T-cell (primary cell): ENCODE results near the gene CXCR4. TPM values are rescaled to one million over a fixed set of nuclear protein-coding genes. Genes with fewer than 3 reads are reported as not detected.
A peak's percentile ranks its signal among the peaks of the same experiment; 100 is the strongest.

Source experiments
- ATAC-seq, 4 experiments: fragments of 200-7000 bp in 3 of 4; fragments of 150-1000 bp in 1 of 4; cut with Tn5 transposase; replicated peaks in 1 of 4; 1 replicate in 3 of 4; 2 replicates in 1 of 4; pipeline ENCODE4 v1.10.0; 2021; ENCODE audit warnings: moderate library complexity in 3 of 4, mild to moderate bottlenecking in 2 of 4, moderate number of reproducible peaks in 1 of 4
- CTCF ChIA-PET, 2 donors: fragments of 300-600 bp; sonication (Branson Sonifier 250); formaldehyde crosslinking; loops; one replicate each; lab custom pipeline; 2022; ENCODE audit warnings: antibody characterized with exemption in 2 of 2; lab: Charles Lee
- POLR2A ChIA-PET, 2 donors: fragments of 300-600 bp; sonication (Branson Sonifier 250); formaldehyde crosslinking; loops; one replicate each; lab custom pipeline; 2022; ENCODE audit warnings: antibody characterized with exemption in 2 of 2; lab: Charles Lee
- DNase-seq, 35 experiments: peaks; one replicate each; pipeline versions ENCODE4 v3.0.0 to v3.0.0-alpha.2; 2013 to 2023
- H3K27ac ChIP-seq: one replicate; pipeline ENCODE4 v1.5.1; 2013; ENCODE audit warnings: low read length
- H3K27me3 ChIP-seq, 2 experiments: replicated peaks in 1 of 2; 1 replicate in 1 of 2; 2 replicates in 1 of 2; pipeline versions ENCODE4 v1.6.1 to v1.7.0; 2013; ENCODE audit warnings: low read length in 1 of 2, mixed read lengths in 1 of 2; ENCODE audit not compliant: control insufficient read depth in 2 of 2, insufficient read depth in 2 of 2; ENCODE audit errors: extremely low read depth in 1 of 2
- H3K36me3 ChIP-seq, 2 donors: 1 replicate in 1 of 2; 2 replicates in 1 of 2; pipeline versions ENCODE4 v1.6.1 to v1.7.0; 2013; ENCODE audit warnings: low read length in 1 of 2; ENCODE audit not compliant: control insufficient read depth in 2 of 2, insufficient read depth in 1 of 2; ENCODE audit errors: extremely low read depth in 1 of 2
- H3K4me1 ChIP-seq, 2 experiments: 1 replicate in 1 of 2; 2 replicates in 1 of 2; pipeline versions ENCODE4 v1.6.1 to v1.7.0; 2013; ENCODE audit warnings: low read length in 2 of 2, mixed read lengths in 1 of 2; ENCODE audit not compliant: insufficient read depth in 2 of 2, control insufficient read depth in 1 of 2; ENCODE audit errors: extremely low read depth in 1 of 2
- H3K4me3 ChIP-seq, 2 donors: 1 replicate in 1 of 2; 2 replicates in 1 of 2; pipeline versions ENCODE4 v1.5.1 to v1.7.0; 2013; ENCODE audit warnings: mild to moderate bottlenecking in 2 of 2, low read length in 1 of 2, moderate library complexity in 1 of 2; ENCODE audit not compliant: control insufficient read depth in 1 of 2; ENCODE audit errors: extremely low read depth in 1 of 2
- H3K9me3 ChIP-seq: 2 replicates; pipeline ENCODE4 v1.7.0; 2013
- H3K27ac Mint-ChIP-seq, 2 donors: one replicate each; pipeline ENCODE4 v1.8.0; 2020 to 2021; ENCODE audit warnings: mild to moderate bottlenecking in 2 of 2, mixed read lengths in 2 of 2
- H3K27me3 Mint-ChIP-seq, 2 donors: one replicate each; pipeline ENCODE4 v1.8.0; 2021 to 2022; ENCODE audit warnings: mixed read lengths in 2 of 2
- H3K36me3 Mint-ChIP-seq: one replicate; pipeline ENCODE4 v1.8.0; 2021; ENCODE audit warnings: mixed read lengths
- H3K4me1 Mint-ChIP-seq, 3 donors: one replicate each; pipeline ENCODE4 v1.8.0; 2020 to 2022; ENCODE audit warnings: mixed read lengths in 3 of 3, mild to moderate bottlenecking in 1 of 3
- H3K4me3 Mint-ChIP-seq, 3 donors: one replicate each; pipeline ENCODE4 v1.8.0; 2020 to 2022; ENCODE audit warnings: mild to moderate bottlenecking in 3 of 3, mixed read lengths in 3 of 3, moderate library complexity in 3 of 3
- H3K9me3 Mint-ChIP-seq, 3 donors: one replicate each; pipeline ENCODE4 v1.8.0; 2020 to 2022; ENCODE audit warnings: mixed read lengths in 3 of 3
- WGBS: methylation state at CpG from one replicate; pipeline ENCODE4 v1.1.5; 2013; ENCODE audit warnings: missing lambda C conversion rate; ENCODE audit not compliant: insufficient coverage; 5-methylcytosine and 5-hydroxymethylcytosine counted together
- total RNA-seq, 35 experiments: library from RNA in 6 of 35; stranded (reverse) in 6 of 35; fragments of 120-200 nt in 1 of 35; gene quantifications; one replicate each; pipeline versions ENCODE4 v1.2.1 to v1.2.4 and lab custom pipeline; 2013 to 2026

Gene CXCR4
- total RNA-seq, 5 donors from 2014 or later (not counting 1 experiment from before 2014, with no cell fraction given), result 274 to 1,514 (median 326) TPM

GRCh38 chr2:136151021-136151971 lies 33.3 kb upstream of the CXCR4 start:
- Mint-ChIP-seq H3K27ac (peak overlapping the region; percentile 16 to 18), H3K36me3 (no peaks in the 10 kb centered on the region), H3K9me3 (peaks cover 0 to 6% (median 0%) of the 10 kb centered on the region in 3 donors), H3K4me1 (peaks cover 15 to 28% (median 18%) of the 10 kb centered on the region in 3 donors), H3K27me3 (no peaks in the 10 kb centered on the region), H3K4me3 (no peak overlapping the region)
- no peak overlapping the region for H3K27ac ChIP-seq
- no peaks in the 10 kb centered on the region for H3K27me3 ChIP-seq
- H3K36me3 ChIP-seq, result no peaks in the 10 kb centered on the region
- 71% methylated on average over 1 of the region's 7 CpGs for WGBS
- ChIA-PET CTCF (interaction anchor here in 1 of 2 donors (1.2 kb wide), 1 partner anchor 172 kb away, joined by 4 read pairs; no protein-coding TSS in a partner anchor), POLR2A (no interaction called here)
- peak in 2 of 4 experiments; percentile 27 to 37 for ATAC-seq
- H3K9me3 ChIP-seq, result no peaks in the 10 kb centered on the region
- DNase-seq, result no peak
- peaks cover 0 to 3% of the 10 kb centered on the region in 2 experiments for H3K4me1 ChIP-seq
- H3K4me3 ChIP-seq, result no peak overlapping the region

- Histone ChIP-seq H3K27ac (no peak overlapping the region), H3K36me3 (no peaks in the 10 kb centered on the region), H3K4me1 (peaks cover 0 to 3% of the 10 kb centered on the region in 2 experiments), H3K9me3 (no peaks in the 10 kb centered on the region), H3K4me3 (no peak overlapping the region), H3K27me3 (no peaks in the 10 kb centered on the region)
- no peak overlapping the region for H3K27ac Mint-ChIP-seq
- ChIA-PET POLR2A (no interaction called here), CTCF (interaction anchor here (0.5 to 0.9 kb wide), 2 partner anchors 20 to 166 kb away, joined by 3 read pairs; no protein-coding TSS in a partner anchor)
- H3K27me3 Mint-ChIP-seq, result no peaks in the 10 kb centered on the region
- H3K4me1 Mint-ChIP-seq, result peaks cover 20 to 43% (median 29%) of the 10 kb centered on the region in 3 donors
- H3K36me3 Mint-ChIP-seq, result no peaks in the 10 kb centered on the region
- peaks cover 0 to 6% (median 0%) of the 10 kb centered on the region in 3 donors for H3K9me3 Mint-ChIP-seq
- no CpG with 5 or more reads among the region's 1 CpG for WGBS
- ATAC-seq (no peak), DNase-seq (no peak)
- H3K4me3 Mint-ChIP-seq, result no peak overlapping the region
These were observed 31.1 kb upstream of the CXCR4 start for GRCh38 chr2:136149011-136149410.

- Mint-ChIP-seq H3K4me1 (peaks cover 26 to 57% (median 34%) of the 10 kb centered on the region in 3 donors), H3K27ac (no peak overlapping the region), H3K27me3 (no peaks in the 10 kb centered on the region), H3K4me3 (no peak overlapping the region), H3K9me3 (peaks cover 0 to 6% (median 0%) of the 10 kb centered on the region in 3 donors), H3K36me3 (no peaks in the 10 kb centered on the region)
- Histone ChIP-seq H3K4me3 (no peak overlapping the region), H3K4me1 (peaks cover 3 to 5% of the 10 kb centered on the region in 2 experiments), H3K36me3 (no peaks in the 10 kb centered on the region), H3K27ac (no peak overlapping the region), H3K27me3 (no peaks in the 10 kb centered on the region), H3K9me3 (no peaks in the 10 kb centered on the region)
- ATAC-seq, result no peak
- CTCF ChIA-PET, result no interaction called here
- POLR2A ChIA-PET, result no interaction called here
- no peak for DNase-seq
These were observed 28.6 kb upstream of the CXCR4 start for GRCh38 chr2:136146564-136146963.

DNA sequence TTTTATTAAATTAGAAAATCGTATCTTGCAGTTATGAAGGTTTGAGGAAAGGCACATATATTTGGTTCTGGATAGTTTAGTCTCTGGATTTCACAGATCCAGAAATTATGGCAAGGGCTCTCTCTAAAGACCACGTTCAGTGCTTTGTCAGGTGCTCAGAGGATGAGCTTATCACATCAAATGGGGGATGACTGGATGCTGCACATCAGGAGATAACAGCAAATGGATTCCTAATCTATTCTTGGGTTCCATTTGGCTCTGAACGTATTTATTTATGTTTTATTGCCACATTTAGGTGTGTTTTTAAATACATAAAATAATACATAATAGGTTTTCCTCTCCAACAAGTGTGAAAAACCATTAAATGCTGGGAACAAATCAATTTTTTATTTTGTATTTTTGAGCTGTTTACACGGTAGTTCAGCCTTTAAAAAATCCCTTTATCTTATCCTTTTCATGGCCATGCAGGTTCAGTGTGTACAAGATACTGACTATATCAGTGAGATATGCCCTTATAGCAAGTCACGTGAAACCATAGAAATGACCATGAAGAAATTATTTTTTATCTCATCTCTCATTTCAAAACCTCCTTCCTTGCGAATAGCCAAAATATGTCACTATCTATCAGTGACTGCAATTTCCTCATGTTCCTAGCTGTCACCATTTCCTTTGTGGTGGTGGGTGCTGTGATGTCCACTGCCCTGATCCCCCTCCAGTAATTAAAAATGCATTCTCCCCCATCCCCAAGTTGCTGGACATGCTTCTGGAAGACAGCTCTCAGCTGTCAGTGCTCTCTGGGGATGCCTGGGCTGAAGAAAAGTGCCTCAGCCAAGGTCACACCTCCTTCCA lies 25.9 kb upstream of the CXCR4 start:
- DNase-seq, result no peak
- WGBS, result 100% methylated on average over 1 of the region's 6 CpGs
- peaks cover 43 to 70% (median 49%) of the 10 kb centered on the region in 3 donors for H3K4me1 Mint-ChIP-seq
- no peaks in the 10 kb centered on the region for H3K36me3 Mint-ChIP-seq
- Histone ChIP-seq H3K27me3 (no peaks in the 10 kb centered on the region), H3K4me3 (no peak overlapping the region), H3K9me3 (no peaks in the 10 kb centered on the region), H3K4me1 (peaks cover 7 to 23% of the 10 kb centered on the region in 2 experiments), H3K27ac (no peak overlapping the region), H3K36me3 (no peaks in the 10 kb centered on the region)
- H3K9me3 Mint-ChIP-seq, result peaks cover 0 to 4% (median 0%) of the 10 kb centered on the region in 3 donors
- H3K27ac Mint-ChIP-seq, result no peak overlapping the region
- no peaks in the 10 kb centered on the region for H3K27me3 Mint-ChIP-seq
- ChIA-PET POLR2A (interaction anchor here (0.6 to 1.4 kb wide), 4 partner anchors 18 to 178 kb away, joined by 3 to 4 read pairs (median 3); no protein-coding TSS in a partner anchor), CTCF (interaction anchor here (1.1 to 1.2 kb wide), 2 partner anchors 16 to 241 kb away, joined by 3 to 5 read pairs; no protein-coding TSS in a partner anchor)
- ATAC-seq, result no peak
- no peak overlapping the region for H3K4me3 Mint-ChIP-seq

DNA sequence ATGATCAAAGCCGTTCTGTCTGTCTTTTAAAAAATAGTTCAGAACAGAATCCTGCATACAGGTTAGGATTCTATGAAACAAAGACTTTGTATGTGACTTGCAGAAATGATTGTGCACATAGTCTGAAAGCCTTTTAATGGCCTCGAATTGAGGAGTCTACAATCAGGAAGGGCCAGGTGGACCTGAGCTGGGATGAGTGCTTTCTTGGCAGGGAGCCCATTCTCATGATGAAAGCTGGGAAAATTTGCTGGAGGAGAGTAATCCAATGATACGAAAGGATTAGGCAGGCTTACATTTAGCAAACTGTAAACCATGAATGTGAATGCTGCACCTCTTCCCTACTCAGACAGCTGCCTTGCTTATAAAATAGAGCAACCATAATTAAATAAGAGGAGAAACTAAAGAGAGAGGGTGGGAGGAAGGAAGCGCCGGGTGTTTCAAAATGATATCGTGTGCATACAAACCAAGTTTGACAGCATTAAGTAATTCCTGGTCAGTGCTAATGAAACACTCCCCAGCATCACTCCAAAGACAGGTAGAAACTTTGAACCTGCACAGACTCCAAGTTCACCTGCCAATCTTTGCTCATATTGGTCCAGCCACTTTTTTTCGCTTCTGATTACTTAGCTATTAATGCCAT lies 23.7 kb upstream of the CXCR4 start:
- no peaks in the 10 kb centered on the region for H3K27me3 ChIP-seq
- WGBS, result 21% methylated on average over 2 of the region's 7 CpGs
- H3K4me1 Mint-ChIP-seq, result peaks cover 65 to 87% (median 71%) of the 10 kb centered on the region in 3 donors
- no peak for ATAC-seq
- H3K4me1 ChIP-seq, result peaks cover 23 to 45% of the 10 kb centered on the region in 2 experiments
- CTCF ChIA-PET, result no interaction called here
- no peaks in the 10 kb centered on the region for H3K9me3 Mint-ChIP-seq
- no peaks in the 10 kb centered on the region for H3K36me3 ChIP-seq
- no peak for DNase-seq
- no peaks in the 10 kb centered on the region for H3K36me3 Mint-ChIP-seq
- peak overlapping the region; percentile 86 to 96 for H3K27ac Mint-ChIP-seq
- H3K27ac ChIP-seq, result peak overlapping the region; percentile 100
- H3K9me3 ChIP-seq, result no peaks in the 10 kb centered on the region
- peak overlapping the region in 1 of 3 donors; percentile 42 for H3K4me3 Mint-ChIP-seq
- H3K27me3 Mint-ChIP-seq, result no peaks in the 10 kb centered on the region
- POLR2A ChIA-PET, result interaction anchor here (0.6 to 1.9 kb wide), 4 partner anchors 11 to 185 kb away, joined by 3 to 4 read pairs (median 3); no protein-coding TSS in a partner anchor
- H3K4me3 ChIP-seq, result no peak overlapping the region
